Erythroblast (primary cell): ENCODE results near the gene TAPT1.

Source experiments
- GATA1 ChIP-seq: IDR thresholded peaks from 2 replicates; pipeline ENCODE4 v1.6.1; 2011; ENCODE audit warnings: low read depth, mild to moderate bottlenecking, control low read depth, low read length, moderate library complexity
- POLR2A ChIP-seq: IDR thresholded peaks from 2 replicates; pipeline ENCODE4 v1.6.1; 2011; ENCODE audit warnings: mild to moderate bottlenecking, low read length

DNA sequence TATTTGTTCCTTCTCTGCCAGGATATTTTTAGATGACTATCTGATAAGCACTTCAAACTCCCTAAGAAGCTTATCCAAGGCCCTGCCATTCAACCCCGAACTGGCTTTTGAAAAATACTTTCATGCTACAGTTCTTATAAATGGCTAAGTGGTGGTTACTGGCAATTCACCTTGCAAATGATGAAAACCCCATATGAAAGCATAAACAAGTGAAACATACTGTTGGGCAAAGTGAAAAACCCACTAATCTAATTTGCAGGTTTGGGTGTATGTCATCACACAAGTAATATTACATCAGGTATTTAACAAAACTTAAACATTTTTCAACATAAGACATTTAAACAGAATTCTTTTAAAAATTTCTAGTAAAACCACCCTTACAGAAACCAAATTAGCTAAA, 31.1 kb downstream of the TAPT1 start:
- no peak for TF ChIP-seq POLR2A
- no peak for TF ChIP-seq GATA1
